Retinal pigment epithelial cell (primary cell): ENCODE measurements around the gene ENG.

ENCODE experiments used
- DNase-seq: peaks from one replicate; pipeline ENCODE4 v3.0.0-alpha.2; 2010; ENCODE audit warnings: low read depth
- H3K4me3 ChIP-seq: 2 replicates; pipeline ENCODE4 v1.5.1; 2011; ENCODE audit warnings: mild to moderate bottlenecking, low read length, control low read depth, moderate library complexity
- TF ChIP-seq, protein P1 (sequence below): conservative IDR thresholded peaks from 2 replicates; pipeline ENCODE4 v1.5.1; 2011; ENCODE audit warnings: low read depth, low read length, control low read depth, inconsistent platforms

The ENG gene

DNA sequence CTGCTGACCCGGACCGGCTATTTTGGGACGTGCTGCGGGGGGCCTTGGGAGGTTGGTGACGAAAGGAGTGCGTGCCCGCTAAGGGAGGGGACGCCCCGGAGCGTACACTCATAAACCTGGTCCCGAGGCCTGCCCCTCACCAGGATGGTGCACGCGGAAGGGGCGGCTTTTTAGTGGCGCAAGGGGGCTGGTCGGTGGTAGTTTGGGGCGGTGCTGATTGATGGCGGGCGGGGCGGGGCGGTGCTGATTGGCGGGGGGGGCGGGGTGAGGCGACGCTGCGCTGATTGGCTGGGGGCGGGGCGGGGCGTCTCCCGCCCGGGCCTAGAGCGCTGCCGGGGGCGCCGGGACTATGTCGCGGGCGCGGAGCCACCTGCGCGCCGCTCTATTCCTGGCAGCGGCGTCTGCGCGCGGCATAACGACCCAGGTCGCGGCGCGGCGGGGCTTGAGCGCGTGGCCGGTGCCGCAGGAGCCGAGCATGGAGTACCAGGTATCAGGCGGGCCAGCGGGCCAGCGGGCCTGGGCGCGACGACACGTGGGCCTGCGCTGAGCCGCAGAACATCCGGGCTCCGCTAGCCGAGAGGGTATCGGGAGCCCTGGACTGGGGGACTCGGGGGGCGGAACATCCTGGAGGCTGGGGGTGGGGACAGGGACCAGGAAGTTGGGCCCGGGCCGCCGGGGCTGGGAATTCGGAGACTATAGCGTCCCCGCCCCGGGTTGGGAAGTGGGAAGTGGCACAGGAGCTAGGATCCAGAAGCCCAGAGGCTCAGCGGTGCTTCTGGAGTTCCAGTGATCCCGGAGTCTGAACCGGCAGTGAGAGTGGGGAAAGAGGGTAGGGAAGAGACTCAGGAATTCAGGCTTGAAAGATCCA lies 51.6 kb downstream of the ENG start, which contains the start of gene FPGS:
TSS of gene FPGS (plus strand) at position 307 of the 868 bp plus-strand sequence. CDS start at position 350, 43 bp downstream.
- TF ChIP-seq, protein P1, sequence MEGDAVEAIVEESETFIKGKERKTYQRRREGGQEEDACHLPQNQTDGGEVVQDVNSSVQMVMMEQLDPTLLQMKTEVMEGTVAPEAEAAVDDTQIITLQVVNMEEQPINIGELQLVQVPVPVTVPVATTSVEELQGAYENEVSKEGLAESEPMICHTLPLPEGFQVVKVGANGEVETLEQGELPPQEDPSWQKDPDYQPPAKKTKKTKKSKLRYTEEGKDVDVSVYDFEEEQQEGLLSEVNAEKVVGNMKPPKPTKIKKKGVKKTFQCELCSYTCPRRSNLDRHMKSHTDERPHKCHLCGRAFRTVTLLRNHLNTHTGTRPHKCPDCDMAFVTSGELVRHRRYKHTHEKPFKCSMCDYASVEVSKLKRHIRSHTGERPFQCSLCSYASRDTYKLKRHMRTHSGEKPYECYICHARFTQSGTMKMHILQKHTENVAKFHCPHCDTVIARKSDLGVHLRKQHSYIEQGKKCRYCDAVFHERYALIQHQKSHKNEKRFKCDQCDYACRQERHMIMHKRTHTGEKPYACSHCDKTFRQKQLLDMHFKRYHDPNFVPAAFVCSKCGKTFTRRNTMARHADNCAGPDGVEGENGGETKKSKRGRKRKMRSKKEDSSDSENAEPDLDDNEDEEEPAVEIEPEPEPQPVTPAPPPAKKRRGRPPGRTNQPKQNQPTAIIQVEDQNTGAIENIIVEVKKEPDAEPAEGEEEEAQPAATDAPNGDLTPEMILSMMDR = peak; percentile 5
- H3K4me3 ChIP-seq = peak within 1 kb of the TSS; percentile 90
- no peak for DNase-seq

DNA sequence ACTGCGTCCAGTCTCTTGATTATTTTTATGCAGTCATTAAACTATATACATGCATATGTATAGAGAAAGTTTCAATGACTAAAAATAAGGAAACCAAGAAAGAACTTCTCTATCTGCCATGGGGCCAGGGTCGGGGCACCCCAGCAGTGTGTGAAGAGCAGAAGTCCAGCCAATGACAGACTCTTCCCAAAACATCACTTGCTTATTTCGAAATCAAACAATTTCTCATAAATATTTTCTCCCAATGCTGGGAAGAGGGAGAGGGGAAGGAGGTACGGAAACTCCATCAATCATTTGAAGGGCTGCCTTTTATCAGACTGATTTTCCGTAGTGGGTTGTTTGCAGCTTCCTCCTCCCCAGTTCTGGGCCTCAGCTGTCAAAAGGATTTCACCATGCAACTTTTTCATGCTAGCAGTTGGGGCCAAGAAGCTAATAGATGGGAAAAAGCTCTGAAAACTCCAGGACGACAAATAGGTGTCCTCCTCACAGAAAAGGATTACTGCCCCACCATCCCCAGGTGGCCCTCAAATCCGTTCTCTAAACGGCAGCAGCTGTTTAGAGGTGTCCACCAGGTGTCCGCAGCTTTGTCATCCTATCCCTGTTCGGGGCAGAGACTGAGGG lies 52.4 kb downstream of the ENG start:
- TF ChIP-seq, protein P1 = no peak
- peak overlapping the region; percentile 52 for H3K4me3 ChIP-seq
- DNase-seq = no peak

GRCh38 chr9:127796852-127797370 lies 57.5 kb downstream of the ENG start:
- TF ChIP-seq, protein P1 = no peak
- H3K4me3 ChIP-seq = no peak overlapping the region
- no peak for DNase-seq

DNA sequence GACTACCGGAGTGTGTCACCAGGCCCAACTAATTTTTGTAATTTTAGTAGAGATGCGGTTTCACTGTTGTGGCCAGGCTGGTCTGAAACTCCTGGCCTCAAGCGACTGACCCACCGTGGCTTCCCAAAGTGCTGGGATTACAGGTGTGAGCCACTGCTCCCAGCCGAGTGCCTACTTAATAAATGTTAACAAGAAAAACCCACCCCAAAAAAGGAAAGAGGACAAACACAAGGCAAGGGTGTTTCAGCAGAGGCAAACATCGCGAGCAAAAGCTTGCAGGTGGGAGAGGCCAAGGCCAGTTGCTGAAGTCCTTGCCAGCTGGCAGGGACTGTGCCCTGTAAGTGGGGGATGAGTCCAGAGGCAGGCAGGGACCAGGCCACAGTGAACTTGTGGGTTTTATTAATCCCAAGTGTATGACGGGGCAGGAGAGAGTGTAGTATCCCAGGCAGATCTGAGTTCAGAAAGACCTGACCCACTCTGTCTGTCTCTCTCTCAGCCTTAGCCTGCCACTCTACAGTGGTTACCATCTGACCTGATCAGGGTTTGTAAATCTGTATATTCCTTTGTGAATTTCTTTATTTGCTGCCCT lies 58.1 kb downstream of the ENG start:
- DNase-seq = no peak

DNA sequence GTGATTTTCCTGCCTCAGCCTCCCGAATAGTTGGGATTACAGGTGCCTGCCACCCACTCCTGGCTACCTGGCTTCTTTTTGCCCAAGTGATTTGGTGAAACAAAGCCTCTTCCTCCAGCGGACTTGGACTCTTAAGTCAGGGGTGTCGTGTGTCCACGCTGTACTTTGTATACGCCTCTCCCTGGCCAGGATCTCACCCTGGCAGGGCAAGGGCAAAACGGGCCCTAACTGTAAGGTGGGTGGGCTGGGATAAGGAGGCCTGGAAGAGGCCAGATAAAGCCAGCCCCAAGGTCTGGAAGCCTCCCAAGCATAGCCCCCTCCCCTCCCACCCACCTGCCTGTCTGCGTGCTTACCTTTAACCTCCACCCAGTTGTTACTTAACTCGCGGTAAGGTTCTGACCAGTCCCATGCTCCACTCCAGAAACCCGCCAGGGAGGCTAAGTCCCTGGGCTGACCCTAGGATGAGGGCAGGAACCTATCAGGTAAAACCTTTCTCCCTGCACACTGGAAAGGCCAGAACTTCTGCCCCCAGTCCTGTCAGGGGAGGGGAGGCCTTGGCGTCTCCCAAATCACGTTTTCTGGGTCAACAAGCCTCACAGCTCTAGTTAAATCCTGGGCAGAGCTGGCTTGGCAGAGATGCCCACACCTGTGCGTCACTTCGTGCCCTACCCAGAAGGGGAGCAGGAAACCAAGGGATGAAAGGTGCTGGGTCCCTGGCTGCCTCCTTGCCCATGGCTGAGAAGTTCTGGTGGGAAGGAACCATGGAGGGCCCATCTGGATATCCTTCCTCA lies 60.3 kb downstream of the ENG start:
- DNase-seq = no peak
- TF ChIP-seq, protein P1 = no peak
- H3K4me3 ChIP-seq = no peak overlapping the region

More for the DNA sequence above, 58.1 kb downstream of the ENG start:
- H3K4me3 ChIP-seq = no peak overlapping the region
- TF ChIP-seq, protein P1 = no peak

DNA sequence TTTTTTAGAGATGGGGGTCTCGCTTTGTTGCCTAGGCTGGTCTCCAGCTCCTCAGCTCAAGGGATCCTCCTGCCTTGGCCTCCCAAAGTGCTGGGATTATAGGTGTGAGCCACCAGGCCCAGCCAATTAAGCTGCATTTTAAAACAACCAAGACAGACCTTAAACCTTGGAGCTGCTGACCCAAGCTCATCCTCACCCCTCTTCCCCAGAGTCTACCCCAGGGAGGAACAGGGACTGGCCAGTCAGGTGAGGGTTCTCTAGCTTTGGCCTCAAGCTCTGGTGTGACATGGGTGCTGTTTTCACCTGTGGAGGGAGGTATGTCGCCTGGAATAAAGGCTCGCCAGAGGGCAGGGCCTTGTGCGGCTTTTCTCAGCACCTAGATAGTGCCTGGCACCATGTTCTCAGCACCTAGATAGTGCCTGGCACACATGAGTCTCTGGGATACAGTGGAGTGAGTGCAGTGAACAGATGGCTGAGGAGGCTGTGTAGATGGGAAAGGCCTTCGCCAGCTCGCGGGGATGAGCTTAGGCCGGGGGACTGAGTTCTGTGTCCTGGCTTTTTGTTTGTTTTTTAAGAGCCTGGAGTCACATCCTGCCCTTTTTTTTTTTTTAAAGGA lies 61.3 kb downstream of the ENG start:
- no peak overlapping the region for H3K4me3 ChIP-seq
- TF ChIP-seq, protein P1 = no peak
- DNase-seq = no peak
